GM21737 (cell line): ENCODE measurements around the gene ARSB.

Source experiments
- ATAC-seq: cut with Tn5 transposase; IDR thresholded peaks from one replicate; pipeline ENCODE4 v1.9.1; 2021; ENCODE audit warnings: mild to moderate bottlenecking, moderate library complexity; ENCODE audit not compliant: unreplicated experiment

ARSB gene

GRCh38 chr5:78760366-78760765, 224.7 kb downstream of the ARSB start:
- ATAC-seq = no peak

GRCh38 chr5:78758169-78758839, 226.8 kb downstream of the ARSB start:
- peak; percentile 63 for ATAC-seq

GRCh38 chr5:78757269-78758053, 227.6 kb downstream of the ARSB start:
- ATAC-seq = peak; percentile 38

- no peak for ATAC-seq
Measured at GRCh38 chr5:78756858-78757257, 228.3 kb downstream of the ARSB start.

- no peak for ATAC-seq
Measured at GRCh38 chr5:78755822-78756429, 229.2 kb downstream of the ARSB start.

GRCh38 chr5:78754655-78755054, 230.5 kb downstream of the ARSB start:
- ATAC-seq = no peak

- no peak for ATAC-seq
Measured at GRCh38 chr5:78753093-78753531, 232.0 kb downstream of the ARSB start.

GRCh38 chr5:78751872-78752271, 233.2 kb downstream of the ARSB start:
- no peak for ATAC-seq

GRCh38 chr5:78750281-78750680, 234.8 kb downstream of the ARSB start:
- ATAC-seq = no peak

- no peak for ATAC-seq
Measured at GRCh38 chr5:78747705-78748359, 237.3 kb downstream of the ARSB start.

- ATAC-seq = no peak
Measured at GRCh38 chr5:78747055-78747454, 238.1 kb downstream of the ARSB start.

GRCh38 chr5:78746021-78746770, 238.9 kb downstream of the ARSB start:
- ATAC-seq = no peak

- no peak for ATAC-seq
Measured at GRCh38 chr5:78744951-78745534, 240.1 kb downstream of the ARSB start.

GRCh38 chr5:78741019-78741418, 244.1 kb downstream of the ARSB start:
- ATAC-seq = no peak

GRCh38 chr5:78738693-78739300, 246.3 kb downstream of the ARSB start:
- no peak for ATAC-seq

- ATAC-seq = no peak
Measured at GRCh38 chr5:78738104-78738503, 247.0 kb downstream of the ARSB start.

- no peak for ATAC-seq
Measured at GRCh38 chr5:78735834-78736463, 249.2 kb downstream of the ARSB start.

GRCh38 chr5:78734950-78735349, 250.2 kb downstream of the ARSB start:
- no peak for ATAC-seq

GRCh38 chr5:78734094-78734845, 250.8 kb downstream of the ARSB start:
- no peak for ATAC-seq
